GM12878 (cell line): Measurements from ENCODE around the gene FBXL19. TPM values are rescaled to one million over a fixed set of nuclear protein-coding genes. Genes with fewer than 3 reads are reported as not detected.

Experiments
- ATAC-seq: fragments of 200-7000 bp; cut with Tn5 transposase; 3 replicates; pipeline ENCODE4 v1.9.1; 2020; ENCODE audit warnings: mild to moderate bottlenecking, moderate library complexity
- BruUV-seq: library from RNA; stranded (reverse); fragments of 400-500 nt; replicated peaks from 2 replicates; lab custom pipeline; 2021; lab: Mats Ljungman, UMichigan
- CTCF ChIA-PET: fragments of 300-600 bp; sonication (Branson Sonifier 250); formaldehyde crosslinking; extraction: SDS; loops from one replicate; lab custom pipeline; 2021; ENCODE audit warnings: inconsistent platforms; lab: Yijun Ruan, JAX
- POLR2A ChIA-PET: fragments of 350-600 bp; formaldehyde crosslinking; extraction: SDS; loops from one replicate; lab custom pipeline; 2021; ENCODE audit warnings: inconsistent platforms; lab: Charles Lee
- RAD21 ChIA-PET: fragments of 300-600 bp; sonication (Branson Sonifier 250); formaldehyde crosslinking; loops from one replicate; lab custom pipeline; 2023; ENCODE audit warnings: antibody characterized with exemption; ENCODE audit not compliant: unreplicated experiment; lab: Charles Lee
- SMC1A ChIA-PET: fragments of 300-600 bp; sonication (Branson Sonifier 250); formaldehyde crosslinking; loops from one replicate; lab custom pipeline; 2023; ENCODE audit not compliant: unreplicated experiment, uncharacterized antibody; lab: Charles Lee
- DNase-seq: peaks from one replicate; pipeline ENCODE4 v3.0.0-alpha.2; 2011; ENCODE audit warnings: low read depth, low spot score
- FAIRE-seq: peaks from 3 replicates; lab custom pipeline; 2011; peaks lifted over from hg19 to GRCh38; lab: Jason Lieb, UNC
- H2AFZ ChIP-seq: 2 replicates; pipeline ENCODE4 v1.6.0; 2011; ENCODE audit warnings: low read depth, low read length, control low read depth; ENCODE audit not compliant: control insufficient read depth
- H3K27ac ChIP-seq: 2 replicates; pipeline ENCODE4 v1.5.1; 2011; ENCODE audit warnings: control low read depth; ENCODE audit not compliant: control insufficient read depth, insufficient read depth
- H3K27me3 ChIP-seq, 2 experiments: replicated peaks in 1 of 2; 2 replicates each; pipeline versions ENCODE4 v1.6.0 to v1.6.1; 2011; ENCODE audit warnings: low read length in 1 of 2; ENCODE audit not compliant: control insufficient read depth in 2 of 2, insufficient read depth in 2 of 2
- H3K36me3 ChIP-seq, 2 experiments: 2 replicates each; pipeline ENCODE4 v1.5.1; 2011; ENCODE audit warnings: low read length in 1 of 2; ENCODE audit not compliant: control insufficient read depth in 2 of 2, insufficient read depth in 2 of 2
- H3K4me1 ChIP-seq: 2 replicates; pipeline ENCODE4 v1.6.1; 2011; ENCODE audit warnings: mild to moderate bottlenecking, low read length, moderate library complexity, mixed read lengths; ENCODE audit not compliant: control insufficient read depth, insufficient read depth
- H3K4me2 ChIP-seq: 2 replicates; pipeline ENCODE4 v1.6.0; 2011; ENCODE audit warnings: control low read depth; ENCODE audit not compliant: control insufficient read depth, insufficient read depth
- H3K4me3 ChIP-seq: fragments of 200-600 bp; sonication (generic); 2 replicates; pipeline ENCODE4 v1.5.1; 2016
- H3K79me2 ChIP-seq: 2 replicates; pipeline ENCODE4 v1.6.0; 2011; ENCODE audit warnings: low read length; ENCODE audit not compliant: control insufficient read depth, insufficient read depth
- H3K9ac ChIP-seq: 2 replicates; pipeline ENCODE4 v1.8.0; 2011; ENCODE audit warnings: low read length, control low read depth, mixed read lengths; ENCODE audit not compliant: control insufficient read depth, insufficient read depth
- H3K9me3 ChIP-seq: replicated peaks from 3 replicates; pipeline ENCODE4 v1.5.1; 2011; ENCODE audit warnings: mild to moderate bottlenecking, low read length; ENCODE audit not compliant: control insufficient read depth, insufficient read depth
- H4K20me1 ChIP-seq: 2 replicates; pipeline ENCODE4 v1.6.0; 2011; ENCODE audit not compliant: control insufficient read depth, insufficient read depth
- BRCA1 ChIP-seq: IDR thresholded peaks from 2 replicates; pipeline ENCODE4 v1.6.1; 2011; ENCODE audit warnings: low read depth, low read length, improper control_type of control experiment
- CHD1 ChIP-seq: IDR thresholded peaks from 2 replicates; pipeline ENCODE4 v1.6.1; 2012; ENCODE audit warnings: low read depth, low read length, improper control_type of control experiment
- CREM ChIP-seq: IDR thresholded peaks from 2 replicates; pipeline ENCODE4 v1.6.1; 2014; ENCODE audit warnings: antibody characterized with exemption, low read depth
- DPF2 ChIP-seq: fragments of 450-650 bp; IDR thresholded peaks from 2 replicates; pipeline ENCODE4 v1.6.1; 2017; ENCODE audit warnings: mild to moderate bottlenecking
- ELK1 ChIP-seq: IDR thresholded peaks from 2 replicates; pipeline ENCODE4 v1.6.1; 2012; ENCODE audit warnings: low read depth, low read length, improper control_type of control experiment
- ESRRA ChIP-seq: IDR thresholded peaks from 2 replicates; pipeline ENCODE4 v1.6.1; 2012; ENCODE audit warnings: mild to moderate bottlenecking, low read length, improper control_type of control experiment
- FOXK2 ChIP-seq: fragments of 450-650 bp; IDR thresholded peaks from 2 replicates; pipeline ENCODE4 v1.6.1; 2017; ENCODE audit warnings: mild to moderate bottlenecking, moderate library complexity
- GABPA ChIP-seq: IDR thresholded peaks from 2 replicates; pipeline ENCODE4 v1.6.1; 2014; ENCODE audit warnings: antibody characterized with exemption, low read depth, mild to moderate bottlenecking, inconsistent platforms
- HCFC1 ChIP-seq: fragments of 150-350 bp; IDR thresholded peaks from 2 replicates; pipeline ENCODE4 v1.6.1; 2014; ENCODE audit warnings: low read length
- HDAC6 ChIP-seq: fragments of 200-600 bp; sonication (generic); IDR thresholded peaks from one replicate; pipeline ENCODE4 v1.8.0; 2017; ENCODE audit warnings: antibody characterized with exemption; ENCODE audit not compliant: unreplicated experiment
- NR2C1 ChIP-seq: fragments of 450-650 bp; IDR thresholded peaks from 2 replicates; pipeline ENCODE4 v1.6.1; 2017; ENCODE audit warnings: antibody characterized with exemption, mild to moderate bottlenecking, moderate library complexity
- POU2F2 ChIP-seq: IDR thresholded peaks from 3 replicates; pipeline ENCODE4 v1.6.1; 2011; ENCODE audit warnings: low read depth, mild to moderate bottlenecking, low read length, borderline replicate concordance
- SREBF1 ChIP-seq: IDR thresholded peaks from 2 replicates; pipeline ENCODE4 v1.6.1; 2012; ENCODE audit warnings: mild to moderate bottlenecking, low read length
- SRF ChIP-seq, 2 experiments: IDR thresholded peaks; 2 replicates each; pipeline ENCODE4 v1.6.1; 2011; ENCODE audit warnings: low read depth in 2 of 2, low read length in 2 of 2, mild to moderate bottlenecking in 1 of 2, moderate library complexity in 1 of 2
- TARDBP ChIP-seq: IDR thresholded peaks from 2 replicates; pipeline ENCODE4 v1.6.1; 2016; ENCODE audit warnings: borderline replicate concordance
- YY1 ChIP-seq: IDR thresholded peaks from 2 replicates; pipeline ENCODE4 v1.6.1; 2011; ENCODE audit warnings: low read depth, mild to moderate bottlenecking, low read length
- WGBS: methylation state at CpG from one replicate; pipeline ENCODE4 v1.1.6; 2016; ENCODE audit warnings: low lambda C conversion rate; ENCODE audit not compliant: insufficient replicate concordance, insufficient coverage; ENCODE audit errors: missing lambda C conversion rate; 5-methylcytosine and 5-hydroxymethylcytosine counted together
- in situ Hi-C: fragments of 300-500 bp; cut with MboI; formaldehyde crosslinking; loops from 9 replicates; pipeline ENCODE4 v1.14.3; 2018; ENCODE audit warnings: mixed read lengths
- intact Hi-C: fragments of 100-400 bp; cut with micrococcal nuclease; formaldehyde crosslinking; loops from one replicate; pipeline ENCODE4 v1.14.2; 2022; ENCODE audit not compliant: unreplicated experiment
- polyA plus RNA-seq, 11 experiments: library from polyadenylated mRNA; depleted of rRNA in 4 of 11; unstranded in 6 of 11; stranded (reverse) in 5 of 11; fragments of >200 nt; fragmentation: Nextera tagmentation in 4 of 11; fragmentation: Illumina TruSeq in 1 of 11; extraction: Ambion mirVana in 4 of 11; extraction: Trizol in 1 of 11; gene quantifications; 1 replicate in 1 of 11; 2 replicates in 10 of 11; pipeline versions ENCODE4 v1.2.1 to v1.2.3, GENCODE V29; 2011 to 2016; ENCODE audit warnings: inconsistent platforms in 2 of 11, missing spikeins in 2 of 11, low read depth in 1 of 11
- total RNA-seq, 4 experiments: library from RNA; depleted of rRNA in 3 of 4; stranded (reverse); fragments of >200 nt in 3 of 4; fragmentation: Illumina TruSeq in 1 of 4; extraction: Trizol in 1 of 4; gene quantifications; 2 replicates each; pipeline versions ENCODE4 v1.2.1 to v1.2.3, GENCODE V29; 2013 to 2021
- TF ChIP-seq, protein P1 (sequence below): IDR thresholded peaks from 2 replicates; pipeline ENCODE4 v1.6.1; 2011; ENCODE audit warnings: low read depth, mild to moderate bottlenecking, low read length, moderate library complexity, borderline replicate concordance; ENCODE audit errors: extremely low read depth
- TF ChIP-seq, protein P2 (sequence below): IDR thresholded peaks from 2 replicates; pipeline ENCODE4 v1.6.1; 2012; ENCODE audit warnings: low read depth, low read length, improper control_type of control experiment
- TF ChIP-seq, protein P3 (sequence below): fragments of 450-650 bp; IDR thresholded peaks from 2 replicates; pipeline ENCODE4 v1.6.1; 2017; ENCODE audit warnings: mild to moderate bottlenecking

Gene FBXL19
- total and polyA plus RNA-seq, 10 of the 15 experiments (the other 5 are each of a cell fraction or from before 2014, with no cell fraction given), result 0.02 to 32.1 (median 6.8) TPM; not detected in 1

DNA sequence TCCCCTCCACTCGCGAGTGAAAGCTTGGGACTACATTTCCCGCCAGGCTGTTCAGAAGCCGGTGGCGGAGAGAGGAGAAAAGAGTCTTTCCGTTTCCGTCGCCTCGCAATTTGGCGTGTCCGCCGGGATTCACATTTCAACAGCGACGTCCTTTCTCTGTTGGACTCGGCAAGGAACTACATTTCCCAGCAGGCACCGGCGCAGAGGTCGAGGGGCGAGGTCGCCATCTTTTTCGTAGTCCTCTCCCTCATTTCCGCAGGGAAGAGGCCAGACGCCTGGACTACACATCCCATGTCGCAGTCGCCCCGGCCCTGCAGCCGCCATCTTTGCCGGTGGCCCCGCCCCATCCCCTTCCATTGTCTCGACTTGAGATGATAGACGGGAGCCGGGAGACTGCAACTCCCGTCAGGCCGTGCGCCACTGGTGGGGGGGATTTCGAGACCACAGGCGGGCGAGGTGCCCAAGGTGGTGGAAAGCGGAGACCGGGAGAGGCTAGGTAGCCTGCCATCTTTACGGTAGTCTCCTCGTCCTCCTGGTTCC is 882 bp upstream of the FBXL19 start (continued):
- TF ChIP-seq GABPA (no peak), BRCA1 (0 out of 2 replicates have a peak, but pooled peaks have one; percentile 50), ESRRA (peak; percentile 71; the same call in 1 of the 2 replicates), DPF2 (peak; percentile 71), NR2C1 (peak; percentile 100), SREBF1 (peak; percentile 97)
- TF ChIP-seq, protein P1, sequence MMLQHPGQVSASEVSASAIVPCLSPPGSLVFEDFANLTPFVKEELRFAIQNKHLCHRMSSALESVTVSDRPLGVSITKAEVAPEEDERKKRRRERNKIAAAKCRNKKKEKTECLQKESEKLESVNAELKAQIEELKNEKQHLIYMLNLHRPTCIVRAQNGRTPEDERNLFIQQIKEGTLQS, result peak; percentile 74; the same call in 1 of the 2 replicates

DNA sequence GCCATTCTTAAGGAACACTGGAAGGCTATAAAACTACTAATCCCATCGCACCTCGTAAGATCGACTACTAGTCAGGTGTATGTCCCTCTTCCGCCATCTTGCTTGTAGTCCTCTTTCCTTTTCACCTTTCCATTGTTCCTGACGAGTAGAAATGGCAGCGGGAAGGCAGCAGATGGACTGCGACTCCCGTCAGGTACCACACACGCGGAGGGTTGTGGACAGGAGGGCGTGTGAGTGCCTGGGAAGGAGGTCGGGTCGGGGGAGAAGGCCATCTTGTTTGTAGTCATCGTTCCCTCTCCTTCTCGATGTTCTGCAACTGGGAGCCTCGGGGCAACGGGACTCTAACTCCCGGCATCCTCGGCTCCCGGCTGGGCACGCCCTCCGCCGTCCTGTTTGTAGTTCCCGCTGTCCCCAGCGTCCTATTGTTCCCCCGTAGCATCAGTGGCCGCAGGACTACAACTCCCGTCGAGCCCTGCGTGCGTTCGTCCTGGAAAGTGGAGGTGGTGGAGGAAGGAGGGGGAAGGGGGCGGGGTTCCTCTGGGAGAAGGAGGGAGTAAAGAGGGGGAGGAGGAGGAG is 324 bp upstream of the FBXL19 start:
- Histone ChIP-seq H3K4me1 (peaks cover 4% of the 10 kb centered on the region; the same call in 1 of the 2 replicates), H4K20me1 (no peaks in the 10 kb centered on the region), H3K36me3 (no peaks in the 10 kb centered on the region; a peak in 2 of 4 replicates), H3K27me3 (no peaks in the 10 kb centered on the region), H3K9me3 (no peaks in the 10 kb centered on the region), H3K27ac (peak overlapping the region; percentile 89), H3K79me2 (peaks cover 5% of the 10 kb centered on the region), H3K4me2 (peak overlapping the region; percentile 57), H3K9ac (peak overlapping the region; percentile 70), H2AFZ (peak overlapping the region; percentile 80), H3K4me3 (peak overlapping the region; percentile 80)
- ChIA-PET SMC1A (no interaction called here), CTCF (interaction anchor here (0.6 kb wide), 1 partner anchor 19 kb away, joined by 3 read pairs; no protein-coding TSS in a partner anchor), RAD21 (interaction anchor here (0.6 to 1.3 kb wide), 3 partner anchors 76 to 109 kb away, joined by 3 to 5 read pairs (median 4); no protein-coding TSS in a partner anchor), POLR2A (interaction anchor here (0.5 to 1.5 kb wide), 3 partner anchors 17 to 147 kb away, joined by 3 to 8 read pairs (median 3); no protein-coding TSS in a partner anchor)
- in situ Hi-C loops (loop anchor here (5.0 kb wide), 1 partner anchor 81 kb away; no protein-coding TSS in a partner anchor), intact Hi-C loops (loop anchor here (2.0 to 10.0 kb wide), 5 partner anchors 26 to 268 kb away; partner anchors contain the start of genes CFAP119, CTF1, FBRS and PRR14)
- WGBS, result under 1% methylated on average over 29 of the region's 33 CpGs
- ATAC-seq (peak; percentile 82), DNase-seq (peak; percentile 98), FAIRE-seq (no peak)
- BruUV-seq, result no TSS peak
- TF ChIP-seq YY1 (peak; percentile 96), FOXK2 (peak; percentile 54), CREM (peak; percentile 96), TARDBP (peak; percentile 98), SRF (IDR thresholded peaks at IDR 0.05; ENCODE audit: low read depth in 2 of 2, low read length in 2 of 2) (peak in 1 of 2 experiments; percentile 9; a peak in 1 of 4 replicates), BRCA1 (no peak), HCFC1 (peak; percentile 93), CHD1 (no peak), ELK1 (0 out of 2 replicates have a peak, but pooled peaks have one; percentile 49), HDAC6 (no peak), POU2F2 (no peak)
- TF ChIP-seq, protein P2, sequence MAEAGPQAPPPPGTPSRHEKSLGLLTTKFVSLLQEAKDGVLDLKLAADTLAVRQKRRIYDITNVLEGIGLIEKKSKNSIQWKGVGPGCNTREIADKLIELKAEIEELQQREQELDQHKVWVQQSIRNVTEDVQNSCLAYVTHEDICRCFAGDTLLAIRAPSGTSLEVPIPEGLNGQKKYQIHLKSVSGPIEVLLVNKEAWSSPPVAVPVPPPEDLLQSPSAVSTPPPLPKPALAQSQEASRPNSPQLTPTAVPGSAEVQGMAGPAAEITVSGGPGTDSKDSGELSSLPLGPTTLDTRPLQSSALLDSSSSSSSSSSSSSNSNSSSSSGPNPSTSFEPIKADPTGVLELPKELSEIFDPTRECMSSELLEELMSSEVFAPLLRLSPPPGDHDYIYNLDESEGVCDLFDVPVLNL, result 0 out of 2 replicates have a peak, but pooled peaks have one; percentile 10
- TF ChIP-seq, protein P3, sequence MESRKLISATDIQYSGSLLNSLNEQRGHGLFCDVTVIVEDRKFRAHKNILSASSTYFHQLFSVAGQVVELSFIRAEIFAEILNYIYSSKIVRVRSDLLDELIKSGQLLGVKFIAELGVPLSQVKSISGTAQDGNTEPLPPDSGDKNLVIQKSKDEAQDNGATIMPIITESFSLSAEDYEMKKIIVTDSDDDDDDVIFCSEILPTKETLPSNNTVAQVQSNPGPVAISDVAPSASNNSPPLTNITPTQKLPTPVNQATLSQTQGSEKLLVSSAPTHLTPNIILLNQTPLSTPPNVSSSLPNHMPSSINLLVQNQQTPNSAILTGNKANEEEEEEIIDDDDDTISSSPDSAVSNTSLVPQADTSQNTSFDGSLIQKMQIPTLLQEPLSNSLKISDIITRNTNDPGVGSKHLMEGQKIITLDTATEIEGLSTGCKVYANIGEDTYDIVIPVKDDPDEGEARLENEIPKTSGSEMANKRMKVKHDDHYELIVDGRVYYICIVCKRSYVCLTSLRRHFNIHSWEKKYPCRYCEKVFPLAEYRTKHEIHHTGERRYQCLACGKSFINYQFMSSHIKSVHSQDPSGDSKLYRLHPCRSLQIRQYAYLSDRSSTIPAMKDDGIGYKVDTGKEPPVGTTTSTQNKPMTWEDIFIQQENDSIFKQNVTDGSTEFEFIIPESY, result no peak
